ENCODE measurements around the gene NAA50. TPM values are rescaled to one million over a fixed set of nuclear protein-coding genes. Genes with fewer than 3 reads are reported as not detected.
A peak's percentile ranks its signal among the peaks of the same experiment; 100 is the strongest.

The NAA50 gene
- total and polyA plus RNA-seq, 2 of the 13 experiments (the other 11 are each of a cell fraction or from before 2014, with no cell fraction given), result 30.2 to 233 TPM

DNA sequence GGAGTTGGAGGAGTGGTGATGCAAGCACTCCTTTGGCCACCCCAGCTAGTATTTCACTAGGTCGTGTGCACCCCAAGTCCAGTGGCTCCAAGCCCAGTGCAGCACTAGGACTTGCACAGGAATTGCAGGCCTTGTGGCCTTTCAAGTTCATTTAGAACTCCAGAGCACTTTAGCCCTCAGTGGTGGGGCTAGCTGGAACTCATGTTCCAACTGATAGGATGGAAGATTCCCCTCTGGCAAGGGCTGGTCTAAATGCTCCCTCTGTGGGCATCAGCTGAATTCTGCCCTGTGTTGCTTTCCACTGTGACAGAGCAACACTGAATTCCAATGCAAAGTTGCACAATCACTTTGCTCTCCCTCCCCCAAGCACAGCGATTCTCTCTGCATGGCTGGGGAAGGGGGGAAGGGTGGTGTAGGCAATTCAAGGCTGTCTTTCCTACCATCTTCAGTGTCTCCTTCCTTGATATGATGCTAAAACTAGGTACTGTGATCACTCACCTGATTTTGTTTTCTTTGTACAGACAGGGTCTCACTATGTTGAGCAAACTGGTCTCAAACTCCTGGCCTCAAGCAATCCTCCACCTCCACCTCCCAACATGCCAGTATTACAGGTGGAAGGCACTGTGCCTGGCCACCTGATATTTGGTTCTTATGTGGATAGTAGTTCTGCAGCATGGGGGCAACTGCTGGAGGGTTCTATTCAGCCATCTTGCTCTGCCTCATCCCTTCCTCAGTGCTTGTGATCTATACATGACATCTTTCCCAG lies 59.9 kb downstream of the NAA50 start (continued):
- 0 out of 2 replicates have a peak, but pooled peaks have one; percentile 35 for TF ChIP-seq KAT8 (CRISPR knock-in tag; IDR thresholded peaks at IDR 0.05)
- TF ChIP-seq ZBTB38 (CRISPR knock-in tag; IDR thresholded peaks at IDR 0.05), result no peak
- TF ChIP-seq ARNT2 (CRISPR knock-in tag; IDR thresholded peaks at IDR 0.05; ENCODE audit: low read depth), result no peak
- TF ChIP-seq ISX (CRISPR knock-in tag; conservative IDR thresholded peaks at IDR 0.05), result no peak
- TF ChIP-seq ZNF839 (CRISPR knock-in tag; IDR thresholded peaks at IDR 0.05; ENCODE audit: borderline replicate concordance), result no peak
- TF ChIP-seq, protein P1, sequence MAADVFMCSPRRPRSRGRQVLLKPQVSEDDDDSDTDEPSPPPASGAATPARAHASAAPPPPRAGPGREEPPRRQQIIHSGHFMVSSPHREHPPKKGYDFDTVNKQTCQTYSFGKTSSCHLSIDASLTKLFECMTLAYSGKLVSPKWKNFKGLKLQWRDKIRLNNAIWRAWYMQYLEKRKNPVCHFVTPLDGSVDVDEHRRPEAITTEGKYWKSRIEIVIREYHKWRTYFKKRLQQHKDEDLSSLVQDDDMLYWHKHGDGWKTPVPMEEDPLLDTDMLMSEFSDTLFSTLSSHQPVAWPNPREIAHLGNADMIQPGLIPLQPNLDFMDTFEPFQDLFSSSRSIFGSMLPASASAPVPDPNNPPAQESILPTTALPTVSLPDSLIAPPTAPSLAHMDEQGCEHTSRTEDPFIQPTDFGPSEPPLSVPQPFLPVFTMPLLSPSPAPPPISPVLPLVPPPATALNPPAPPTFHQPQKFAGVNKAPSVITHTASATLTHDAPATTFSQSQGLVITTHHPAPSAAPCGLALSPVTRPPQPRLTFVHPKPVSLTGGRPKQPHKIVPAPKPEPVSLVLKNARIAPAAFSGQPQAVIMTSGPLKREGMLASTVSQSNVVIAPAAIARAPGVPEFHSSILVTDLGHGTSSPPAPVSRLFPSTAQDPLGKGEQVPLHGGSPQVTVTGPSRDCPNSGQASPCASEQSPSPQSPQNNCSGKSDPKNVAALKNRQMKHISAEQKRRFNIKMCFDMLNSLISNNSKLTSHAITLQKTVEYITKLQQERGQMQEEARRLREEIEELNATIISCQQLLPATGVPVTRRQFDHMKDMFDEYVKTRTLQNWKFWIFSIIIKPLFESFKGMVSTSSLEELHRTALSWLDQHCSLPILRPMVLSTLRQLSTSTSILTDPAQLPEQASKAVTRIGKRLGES (CRISPR knock-in tag; IDR thresholded peaks at IDR 0.05; ENCODE audit: borderline replicate concordance), result no peak
- no peak for TF ChIP-seq MXD4 (CRISPR knock-in tag; IDR thresholded peaks at IDR 0.05)
- no peak for TF ChIP-seq ZNF709 (CRISPR knock-in tag; IDR thresholded peaks at IDR 0.05)
- peak; percentile 49; the same call in 1 of the 2 replicates for TF ChIP-seq RCOR2 (CRISPR knock-in tag; IDR thresholded peaks at IDR 0.05)
- no peak for TF ChIP-seq RXRA (CRISPR knock-in tag; IDR thresholded peaks at IDR 0.05)
- TF ChIP-seq, protein P2, sequence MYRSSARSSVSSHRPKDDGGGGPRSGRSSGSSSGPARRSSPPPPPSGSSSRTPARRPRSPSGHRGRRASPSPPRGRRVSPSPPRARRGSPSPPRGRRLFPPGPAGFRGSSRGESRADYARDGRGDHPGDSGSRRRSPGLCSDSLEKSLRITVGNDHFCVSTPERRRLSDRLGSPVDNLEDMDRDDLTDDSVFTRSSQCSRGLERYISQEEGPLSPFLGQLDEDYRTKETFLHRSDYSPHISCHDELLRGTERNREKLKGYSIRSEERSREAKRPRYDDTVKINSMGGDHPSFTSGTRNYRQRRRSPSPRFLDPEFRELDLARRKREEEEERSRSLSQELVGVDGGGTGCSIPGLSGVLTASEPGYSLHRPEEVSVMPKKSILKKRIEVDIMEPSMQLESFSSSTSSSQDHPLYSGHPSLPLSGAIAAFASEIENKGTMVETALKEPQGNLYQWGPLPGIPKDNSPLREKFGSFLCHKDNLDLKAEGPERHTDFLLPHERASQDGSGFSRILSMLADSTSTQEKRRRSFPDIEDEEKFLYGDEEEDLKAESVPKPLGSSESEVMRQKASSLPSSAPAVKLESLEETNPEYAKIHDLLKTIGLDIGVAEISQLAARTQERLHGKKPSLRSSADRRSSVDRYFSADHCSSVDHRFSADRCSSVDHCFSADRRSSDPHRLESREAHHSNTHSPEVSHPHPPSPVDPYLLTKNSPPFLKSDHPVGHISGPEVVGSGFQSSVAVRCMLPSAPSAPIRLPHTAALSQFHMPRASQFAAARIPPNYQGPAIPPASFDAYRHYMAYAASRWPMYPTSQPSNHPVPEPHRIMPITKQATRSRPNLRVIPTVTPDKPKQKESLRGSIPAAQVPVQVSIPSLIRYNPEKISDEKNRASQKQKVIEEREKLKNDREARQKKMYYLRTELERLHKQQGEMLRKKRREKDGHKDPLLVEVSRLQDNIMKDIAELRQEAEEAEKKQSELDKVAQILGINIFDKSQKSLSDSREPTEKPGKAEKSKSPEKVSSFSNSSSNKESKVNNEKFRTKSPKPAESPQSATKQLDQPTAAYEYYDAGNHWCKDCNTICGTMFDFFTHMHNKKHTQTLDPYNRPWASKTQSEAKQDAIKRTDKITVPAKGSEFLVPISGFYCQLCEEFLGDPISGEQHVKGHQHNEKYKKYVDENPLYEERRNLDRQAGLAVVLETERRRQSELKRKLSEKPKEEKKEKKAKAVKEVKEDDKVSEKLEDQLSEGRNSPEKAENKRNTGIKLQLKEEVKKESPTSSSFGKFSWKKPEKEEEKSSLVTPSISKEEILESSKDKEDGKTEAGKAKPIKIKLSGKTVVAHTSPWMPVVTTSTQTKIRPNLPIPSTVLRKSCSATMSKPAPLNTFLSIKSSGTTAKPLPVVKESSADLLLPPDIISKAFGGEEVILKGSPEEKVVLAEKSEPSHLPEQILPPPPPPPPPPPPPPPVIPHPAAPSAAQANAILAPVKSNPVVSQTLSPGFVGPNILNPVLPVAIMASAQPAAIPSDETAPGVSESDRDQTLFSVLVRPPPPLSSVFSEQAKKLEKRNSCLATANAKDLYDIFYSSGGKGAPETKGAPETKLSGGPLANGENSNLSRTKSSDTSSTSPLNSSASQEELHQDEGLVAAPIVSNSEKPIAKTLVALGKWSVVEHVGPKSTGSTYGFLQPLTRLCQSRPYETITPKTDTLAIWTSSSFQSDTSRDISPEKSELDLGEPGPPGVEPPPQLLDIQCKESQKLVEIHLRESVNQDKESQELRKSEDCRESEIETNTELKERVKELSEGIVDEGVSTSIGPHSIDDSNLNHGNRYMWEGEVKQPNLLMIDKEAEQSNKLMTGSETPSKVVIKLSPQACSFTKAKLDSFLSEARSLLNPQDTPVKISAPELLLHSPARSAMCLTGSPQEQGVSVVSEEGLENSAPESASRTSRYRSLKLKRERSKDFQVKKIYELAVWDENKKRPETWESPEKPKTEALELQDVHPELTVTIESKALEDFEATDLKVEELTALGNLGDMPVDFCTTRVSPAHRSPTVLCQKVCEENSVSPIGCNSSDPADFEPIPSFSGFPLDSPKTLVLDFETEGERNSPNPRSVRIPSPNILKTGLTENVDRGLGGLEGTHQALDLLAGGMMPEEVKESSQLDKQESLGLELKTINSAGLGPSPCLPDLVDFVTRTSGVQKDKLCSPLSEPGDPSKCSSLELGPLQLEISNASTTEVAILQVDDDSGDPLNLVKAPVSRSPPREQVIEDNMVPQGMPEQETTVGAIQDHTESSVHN (CRISPR knock-in tag; IDR thresholded peaks at IDR 0.05), result no peak
- TF ChIP-seq SP2 (CRISPR knock-in tag; IDR thresholded peaks at IDR 0.05), result no peak
- TF ChIP-seq, protein P3, sequence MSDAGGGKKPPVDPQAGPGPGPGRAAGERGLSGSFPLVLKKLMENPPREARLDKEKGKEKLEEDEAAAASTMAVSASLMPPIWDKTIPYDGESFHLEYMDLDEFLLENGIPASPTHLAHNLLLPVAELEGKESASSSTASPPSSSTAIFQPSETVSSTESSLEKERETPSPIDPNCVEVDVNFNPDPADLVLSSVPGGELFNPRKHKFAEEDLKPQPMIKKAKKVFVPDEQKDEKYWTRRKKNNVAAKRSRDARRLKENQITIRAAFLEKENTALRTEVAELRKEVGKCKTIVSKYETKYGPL (CRISPR knock-in tag; IDR thresholded peaks at IDR 0.05), result no peak
- TF ChIP-seq HNRNPK (IDR thresholded peaks at IDR 0.05; ENCODE audit: low read depth, low read length, poor library complexity, severe bottlenecking), result no peak
- TF ChIP-seq ZNF629 (CRISPR knock-in tag; conservative IDR thresholded peaks at IDR 0.05), result no peak
- peak; percentile 20; the same call in 1 of the 2 replicates for TF ChIP-seq YEATS2 (CRISPR knock-in tag; IDR thresholded peaks at IDR 0.05; ENCODE audit: borderline replicate concordance)
- peak; percentile 46; the same call in 1 of the 2 replicates for TF ChIP-seq RXRB (CRISPR knock-in tag; IDR thresholded peaks at IDR 0.05; ENCODE audit: borderline replicate concordance)
- TF ChIP-seq PLRG1 (conservative IDR thresholded peaks at IDR 0.05), result no peak
- peak; percentile 92; the same call in 1 of the 2 replicates for TF ChIP-seq CBX5 (CRISPR knock-in tag; IDR thresholded peaks at IDR 0.05; ENCODE audit: borderline replicate concordance)

Measured in HepG2 (cell line).